ENCODE measurements around the gene WDR91.

GRCh38 chr7:135186261-135186540 lies 25.1 kb downstream of the WDR91 start:
- TF ChIP-seq, protein P1, sequence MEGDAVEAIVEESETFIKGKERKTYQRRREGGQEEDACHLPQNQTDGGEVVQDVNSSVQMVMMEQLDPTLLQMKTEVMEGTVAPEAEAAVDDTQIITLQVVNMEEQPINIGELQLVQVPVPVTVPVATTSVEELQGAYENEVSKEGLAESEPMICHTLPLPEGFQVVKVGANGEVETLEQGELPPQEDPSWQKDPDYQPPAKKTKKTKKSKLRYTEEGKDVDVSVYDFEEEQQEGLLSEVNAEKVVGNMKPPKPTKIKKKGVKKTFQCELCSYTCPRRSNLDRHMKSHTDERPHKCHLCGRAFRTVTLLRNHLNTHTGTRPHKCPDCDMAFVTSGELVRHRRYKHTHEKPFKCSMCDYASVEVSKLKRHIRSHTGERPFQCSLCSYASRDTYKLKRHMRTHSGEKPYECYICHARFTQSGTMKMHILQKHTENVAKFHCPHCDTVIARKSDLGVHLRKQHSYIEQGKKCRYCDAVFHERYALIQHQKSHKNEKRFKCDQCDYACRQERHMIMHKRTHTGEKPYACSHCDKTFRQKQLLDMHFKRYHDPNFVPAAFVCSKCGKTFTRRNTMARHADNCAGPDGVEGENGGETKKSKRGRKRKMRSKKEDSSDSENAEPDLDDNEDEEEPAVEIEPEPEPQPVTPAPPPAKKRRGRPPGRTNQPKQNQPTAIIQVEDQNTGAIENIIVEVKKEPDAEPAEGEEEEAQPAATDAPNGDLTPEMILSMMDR (IDR thresholded peaks at IDR 0.05; ENCODE audit: low read depth, low read length) = no peak
- no peak for TF ChIP-seq POLR2A (IDR thresholded peaks at IDR 0.05; ENCODE audit: extremely low read depth, insufficient read length)
- TF ChIP-seq, protein P2, sequence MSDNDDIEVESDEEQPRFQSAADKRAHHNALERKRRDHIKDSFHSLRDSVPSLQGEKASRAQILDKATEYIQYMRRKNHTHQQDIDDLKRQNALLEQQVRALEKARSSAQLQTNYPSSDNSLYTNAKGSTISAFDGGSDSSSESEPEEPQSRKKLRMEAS (IDR thresholded peaks at IDR 0.05; ENCODE audit: low read depth, low read length) = no peak

Data from NB4 (cell line).